Measurements from ENCODE around the gene CASKIN2.
A peak's percentile ranks its signal among the peaks of the same experiment; 100 is the strongest.

The CASKIN2 gene

GRCh38 chr17:75513641-75514000 is 1.7 kb downstream of the CASKIN2 start:
- H2AFZ ChIP-seq (ENCODE audit: insufficient read depth, low read length, poor library complexity), result no peak overlapping the region
- H2BK12ac ChIP-seq (ENCODE audit: low read length), result no peak overlapping the region
- no peak overlapping the region for H3K23ac ChIP-seq (ENCODE audit: low read length)
- no peak overlapping the region for H3K4me3 ChIP-seq (ENCODE audit: low read depth, low read length)
- no peak overlapping the region for H2BK120ac ChIP-seq (ENCODE audit: insufficient read depth, low read length, poor library complexity)
- H3K14ac ChIP-seq (ENCODE audit: low read length), result no peak overlapping the region
- H3K4ac ChIP-seq (ENCODE audit: low read depth, low read length), result peak overlapping the region; percentile 34
- no CpG with 5 or more reads among the region's 17 CpGs for WGBS (ENCODE audit: extremely low coverage, insufficient coverage, insufficient read length)
- H3K27me3 ChIP-seq (ENCODE audit: insufficient read depth, low read length), result no peaks in the 10 kb centered on the region
- H4K91ac ChIP-seq (ENCODE audit: low read depth, low read length), result no peak overlapping the region
- no peak overlapping the region for H4K8ac ChIP-seq (ENCODE audit: low read depth, low read length)
- H3K4me2 ChIP-seq (ENCODE audit: low read length), result peak overlapping the region; percentile 88
- no peak overlapping the region for H2BK5ac ChIP-seq (ENCODE audit: low read depth, low read length, poor library complexity)
- H3K9me3 ChIP-seq (ENCODE audit: insufficient read depth, low read depth, low read length), result no peaks in the 10 kb centered on the region
- H3K27ac ChIP-seq (ENCODE audit: low read depth, low read length), result no peak overlapping the region
- H3K36me3 ChIP-seq (ENCODE audit: control insufficient read depth in 1 of 2, insufficient read depth in 2 of 2, low read length in 2 of 2), result peaks cover 7 to 20% of the 10 kb centered on the region in 2 experiments
- peaks cover 9% of the 10 kb centered on the region for H3K79me2 ChIP-seq (ENCODE audit: control insufficient read depth, insufficient read depth, low read length, poor library complexity)
- H3K18ac ChIP-seq (ENCODE audit: low read length), result no peak overlapping the region
- H3K9ac ChIP-seq (ENCODE audit: low read length), result no peak overlapping the region
- H2AK5ac ChIP-seq (ENCODE audit: low read length), result no peak overlapping the region
- peak overlapping the region; percentile 16 for H4K12ac ChIP-seq (ENCODE audit: low read depth, low read length)
- H3K4me1 ChIP-seq (ENCODE audit: control insufficient read depth in 1 of 2, insufficient read depth in 2 of 2, low read length in 2 of 2), result peaks cover 14 to 18% of the 10 kb centered on the region in 2 experiments
- H3K79me1 ChIP-seq (ENCODE audit: low read length), result peaks cover 10% of the 10 kb centered on the region
- DNase-seq, result no peak

DNA sequence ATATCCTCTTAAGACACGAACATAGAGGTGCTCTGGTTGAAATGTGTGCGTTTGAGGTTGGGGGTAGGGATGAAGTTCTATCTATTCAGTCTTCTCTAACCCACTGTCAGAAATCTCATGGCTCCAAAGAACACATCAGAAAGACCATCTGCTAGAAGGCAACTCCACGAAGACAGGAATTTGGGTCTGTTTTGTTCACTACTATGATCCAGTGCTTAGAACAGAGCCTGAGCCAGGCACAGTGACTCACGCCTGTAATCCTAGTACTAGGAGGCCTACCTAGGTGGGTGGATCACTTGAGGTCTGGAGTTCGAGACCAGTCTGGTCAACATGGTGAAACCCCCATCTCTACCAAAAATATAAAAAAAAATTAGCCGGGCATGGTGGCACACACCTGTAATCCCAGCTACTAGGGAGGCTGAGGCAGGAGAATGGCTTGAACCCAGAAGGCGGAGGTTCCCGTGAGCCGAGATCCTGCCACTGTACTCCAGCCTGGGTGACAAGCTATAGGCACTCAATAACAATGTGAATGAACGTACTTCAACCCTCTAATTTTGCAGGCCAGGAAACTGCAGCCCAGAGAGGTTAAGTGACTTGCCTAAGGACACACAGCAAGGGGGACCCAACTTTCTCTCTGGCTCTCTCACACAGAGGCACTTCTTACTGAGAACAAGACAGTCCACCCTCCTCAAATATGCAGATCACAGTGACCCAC is 2.3 kb downstream of the CASKIN2 start:
- WGBS (ENCODE audit: extremely low coverage, insufficient coverage, insufficient read length), result no CpG with 5 or more reads among the region's 10 CpGs
- H3K4me3 ChIP-seq (ENCODE audit: low read depth, low read length), result no peak overlapping the region

GRCh38 chr17:75511610-75512575 is 3.4 kb downstream of the CASKIN2 start:
- Histone ChIP-seq H2AFZ (ENCODE audit: insufficient read depth, low read length, poor library complexity) (no peak overlapping the region), H3K4me3 (ENCODE audit: low read depth, low read length) (no peak overlapping the region), H3K9ac (ENCODE audit: low read length) (no peak overlapping the region), H2BK5ac (ENCODE audit: low read depth, low read length, poor library complexity) (no peak overlapping the region), H2BK12ac (ENCODE audit: low read length) (no peak overlapping the region), H3K4me2 (ENCODE audit: low read length) (no peak overlapping the region), H3K27me3 (ENCODE audit: insufficient read depth, low read length) (no peaks in the 10 kb centered on the region), H3K9me3 (ENCODE audit: insufficient read depth, low read depth, low read length) (no peaks in the 10 kb centered on the region), H3K79me1 (ENCODE audit: low read length) (peaks cover 9% of the 10 kb centered on the region), H3K79me2 (ENCODE audit: control insufficient read depth, insufficient read depth, low read length, poor library complexity) (peaks cover 9% of the 10 kb centered on the region), H2BK120ac (ENCODE audit: insufficient read depth, low read length, poor library complexity) (no peak overlapping the region), H3K4ac (ENCODE audit: low read depth, low read length) (no peak overlapping the region), H3K14ac (ENCODE audit: low read length) (no peak overlapping the region), H3K36me3 (ENCODE audit: control insufficient read depth in 1 of 2, insufficient read depth in 2 of 2, low read length in 2 of 2) (peaks cover 13 to 31% of the 10 kb centered on the region in 2 experiments), H4K8ac (ENCODE audit: low read depth, low read length) (no peak overlapping the region), H4K12ac (ENCODE audit: low read depth, low read length) (no peak overlapping the region), H3K18ac (ENCODE audit: low read length) (no peak overlapping the region), H3K27ac (ENCODE audit: low read depth, low read length) (no peak overlapping the region), H4K91ac (ENCODE audit: low read depth, low read length) (no peak overlapping the region), H3K4me1 (ENCODE audit: control insufficient read depth in 1 of 2, insufficient read depth in 2 of 2, low read length in 2 of 2) (peaks cover 9 to 10% of the 10 kb centered on the region in 2 experiments), H2AK5ac (ENCODE audit: low read length) (no peak overlapping the region), H3K23ac (ENCODE audit: low read length) (no peak overlapping the region)
- no peak for DNase-seq
- WGBS (ENCODE audit: extremely low coverage, insufficient coverage, insufficient read length), result no CpG with 5 or more reads among the region's 13 CpGs

More for the DNA sequence above, 2.3 kb downstream of the CASKIN2 start:
- H2BK5ac ChIP-seq (ENCODE audit: low read depth, low read length, poor library complexity), result no peak overlapping the region
- no peak overlapping the region for H3K23ac ChIP-seq (ENCODE audit: low read length)
- H3K79me2 ChIP-seq (ENCODE audit: control insufficient read depth, insufficient read depth, low read length, poor library complexity), result peaks cover 9% of the 10 kb centered on the region
- H3K9ac ChIP-seq (ENCODE audit: low read length), result no peak overlapping the region
- H4K91ac ChIP-seq (ENCODE audit: low read depth, low read length), result no peak overlapping the region
- no peak overlapping the region for H3K4me2 ChIP-seq (ENCODE audit: low read length)
- no peak overlapping the region for H3K18ac ChIP-seq (ENCODE audit: low read length)
- H3K36me3 ChIP-seq (ENCODE audit: control insufficient read depth in 1 of 2, insufficient read depth in 2 of 2, low read length in 2 of 2), result peaks cover 7 to 24% of the 10 kb centered on the region in 2 experiments
- peaks cover 14 to 18% of the 10 kb centered on the region in 2 experiments for H3K4me1 ChIP-seq (ENCODE audit: control insufficient read depth in 1 of 2, insufficient read depth in 2 of 2, low read length in 2 of 2)
- H2AK5ac ChIP-seq (ENCODE audit: low read length), result no peak overlapping the region
- H4K8ac ChIP-seq (ENCODE audit: low read depth, low read length), result no peak overlapping the region
- H3K79me1 ChIP-seq (ENCODE audit: low read length), result peaks cover 10% of the 10 kb centered on the region
- H3K14ac ChIP-seq (ENCODE audit: low read length), result no peak overlapping the region
- H3K9me3 ChIP-seq (ENCODE audit: insufficient read depth, low read depth, low read length), result no peaks in the 10 kb centered on the region
- no peaks in the 10 kb centered on the region for H3K27me3 ChIP-seq (ENCODE audit: insufficient read depth, low read length)
- no peak overlapping the region for H2AFZ ChIP-seq (ENCODE audit: insufficient read depth, low read length, poor library complexity)
- DNase-seq, result no peak
- H4K12ac ChIP-seq (ENCODE audit: low read depth, low read length), result no peak overlapping the region
- H3K27ac ChIP-seq (ENCODE audit: low read depth, low read length), result no peak overlapping the region
- no peak overlapping the region for H2BK12ac ChIP-seq (ENCODE audit: low read length)
- peak overlapping the region; percentile 34 for H3K4ac ChIP-seq (ENCODE audit: low read depth, low read length)
- H2BK120ac ChIP-seq (ENCODE audit: insufficient read depth, low read length, poor library complexity), result no peak overlapping the region

DNA sequence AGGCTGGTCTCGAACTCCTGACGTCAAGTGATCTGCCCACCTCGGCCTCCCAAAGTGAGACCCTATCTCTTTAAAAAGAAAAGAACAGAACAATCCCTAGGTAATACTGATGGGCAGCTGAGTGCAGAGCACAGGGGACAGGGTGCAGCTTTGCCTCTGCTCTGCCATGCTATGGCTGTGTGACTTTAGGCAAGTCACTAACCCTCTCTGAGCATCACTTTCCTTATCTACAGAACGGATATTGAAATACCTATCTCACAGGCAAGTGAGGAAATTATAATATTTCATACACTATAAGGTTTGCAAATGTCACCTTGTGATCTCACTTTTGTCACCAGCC is 4.1 kb downstream of the CASKIN2 start:
- H3K14ac ChIP-seq (ENCODE audit: low read length), result no peak overlapping the region
- no peak overlapping the region for H3K23ac ChIP-seq (ENCODE audit: low read length)

More for the DNA sequence above, 4.1 kb downstream of the CASKIN2 start:
- no peak overlapping the region for H2AFZ ChIP-seq (ENCODE audit: insufficient read depth, low read length, poor library complexity)
- H2AK5ac ChIP-seq (ENCODE audit: low read length), result no peak overlapping the region
- no peak overlapping the region for H4K12ac ChIP-seq (ENCODE audit: low read depth, low read length)
- no peak overlapping the region for H3K4ac ChIP-seq (ENCODE audit: low read depth, low read length)
- H4K8ac ChIP-seq (ENCODE audit: low read depth, low read length), result no peak overlapping the region
- H2BK120ac ChIP-seq (ENCODE audit: insufficient read depth, low read length, poor library complexity), result no peak overlapping the region
- no CpG with 5 or more reads among the region's 4 CpGs for WGBS (ENCODE audit: extremely low coverage, insufficient coverage, insufficient read length)
- DNase-seq, result no peak
- H4K91ac ChIP-seq (ENCODE audit: low read depth, low read length), result no peak overlapping the region
- H3K4me2 ChIP-seq (ENCODE audit: low read length), result no peak overlapping the region
- H3K9me3 ChIP-seq (ENCODE audit: insufficient read depth, low read depth, low read length), result no peaks in the 10 kb centered on the region
- H3K9ac ChIP-seq (ENCODE audit: low read length), result no peak overlapping the region
- H3K27me3 ChIP-seq (ENCODE audit: insufficient read depth, low read length), result no peaks in the 10 kb centered on the region
- no peak overlapping the region for H3K4me3 ChIP-seq (ENCODE audit: low read depth, low read length)
- no peak overlapping the region for H3K18ac ChIP-seq (ENCODE audit: low read length)
- peaks cover 9% of the 10 kb centered on the region in 2 experiments for H3K4me1 ChIP-seq (ENCODE audit: control insufficient read depth in 1 of 2, insufficient read depth in 2 of 2, low read length in 2 of 2)
- H2BK12ac ChIP-seq (ENCODE audit: low read length), result no peak overlapping the region
- H3K79me1 ChIP-seq (ENCODE audit: low read length), result peaks cover 5% of the 10 kb centered on the region
- H3K27ac ChIP-seq (ENCODE audit: low read depth, low read length), result no peak overlapping the region
- no peak overlapping the region for H2BK5ac ChIP-seq (ENCODE audit: low read depth, low read length, poor library complexity)
- peaks cover 19 to 38% of the 10 kb centered on the region in 2 experiments for H3K36me3 ChIP-seq (ENCODE audit: control insufficient read depth in 1 of 2, insufficient read depth in 2 of 2, low read length in 2 of 2)
- peaks cover 8% of the 10 kb centered on the region for H3K79me2 ChIP-seq (ENCODE audit: control insufficient read depth, insufficient read depth, low read length, poor library complexity)
